ENCODE measurements around the gene TSPAN9.
A peak's percentile ranks its signal among the peaks of the same experiment; 100 is the strongest.

Gene TSPAN9

GRCh38 chr12:3199551-3200031 lies 122.4 kb downstream of the TSPAN9 start:
- no peak for TF ChIP-seq CTCF (IDR thresholded peaks at IDR 0.05; ENCODE audit: control extremely low read depth, extremely low read depth, low read depth, missing control alignments)
- no peak for DNase-seq (ENCODE audit: extremely low spot score)
- CTCF ChIA-PET = no interaction called here
- POLR2A ChIA-PET = no interaction called here

- POLR2A ChIA-PET = no interaction called here
- no peak for DNase-seq (ENCODE audit: extremely low spot score)
- CTCF ChIA-PET = no interaction called here
- no peak for TF ChIP-seq CTCF (IDR thresholded peaks at IDR 0.05; ENCODE audit: control extremely low read depth, extremely low read depth, low read depth, missing control alignments)
Observed at GRCh38 chr12:3200032-3200617, 122.9 kb downstream of the TSPAN9 start.

DNA sequence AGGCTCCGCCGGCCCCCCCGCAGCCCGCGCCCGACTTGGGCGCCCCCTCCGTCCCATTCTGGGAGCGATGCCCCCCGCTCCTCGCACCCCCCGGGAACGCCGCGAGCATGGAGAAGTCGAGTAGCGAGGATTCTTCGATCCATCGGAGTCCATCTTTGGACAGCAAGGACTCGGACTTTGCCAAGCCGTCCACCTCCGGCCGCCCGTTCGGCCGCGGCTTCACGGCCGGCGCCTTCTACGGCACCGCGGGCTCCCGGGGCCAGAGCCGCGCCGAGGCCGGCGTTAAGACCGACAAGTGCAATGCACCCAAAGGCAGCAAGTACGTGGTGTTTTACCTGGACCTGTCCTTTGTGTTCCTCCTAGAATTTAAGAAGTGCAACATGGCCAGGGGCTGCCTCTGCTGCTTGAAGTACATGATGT lies 123.6 kb downstream of the TSPAN9 start:
- CTCF ChIA-PET = no interaction called here
- no peak for DNase-seq (ENCODE audit: extremely low spot score)
- POLR2A ChIA-PET = no interaction called here
- no peak for TF ChIP-seq CTCF (IDR thresholded peaks at IDR 0.05; ENCODE audit: control extremely low read depth, extremely low read depth, low read depth, missing control alignments)

- ChIA-PET POLR2A (no interaction called here), CTCF (interaction anchor here (0.7 to 2.4 kb wide), 10 partner anchors 9 to 128 kb away, joined by 3 to 27 read pairs (median 9); no protein-coding TSS in a partner anchor)
- no peak for DNase-seq (ENCODE audit: extremely low spot score)
Observed at GRCh38 chr12:3201339-3202051, 124.3 kb downstream of the TSPAN9 start.

GRCh38 chr12:3202096-3202495 lies 124.9 kb downstream of the TSPAN9 start:
- POLR2A ChIA-PET = no interaction called here
- no peak for TF ChIP-seq CTCF (IDR thresholded peaks at IDR 0.05; ENCODE audit: control extremely low read depth, extremely low read depth, low read depth, missing control alignments)
- no peak for DNase-seq (ENCODE audit: extremely low spot score)
- CTCF ChIA-PET = interaction anchor here (0.7 to 2.4 kb wide), 13 partner anchors 9 to 129 kb away, joined by 3 to 27 read pairs (median 8); no protein-coding TSS in a partner anchor

More at GRCh38 chr12:3201339-3202051, 124.3 kb downstream of the TSPAN9 start:
- no peak for TF ChIP-seq CTCF (IDR thresholded peaks at IDR 0.05; ENCODE audit: control extremely low read depth, extremely low read depth, low read depth, missing control alignments)

- ChIA-PET CTCF (interaction anchor here (0.6 to 2.4 kb wide), 31 partner anchors 8 to 130 kb away, joined by 3 to 27 read pairs (median 3); no protein-coding TSS in a partner anchor), POLR2A (no interaction called here)
- DNase-seq (ENCODE audit: extremely low spot score) = peak; percentile 75
- peak; percentile 81 for TF ChIP-seq CTCF (IDR thresholded peaks at IDR 0.05; ENCODE audit: control extremely low read depth, extremely low read depth, low read depth, missing control alignments)
Observed at GRCh38 chr12:3202734-3203446, 125.7 kb downstream of the TSPAN9 start.
